RPMI7951 (cell line): ENCODE data around the gene IGSF21. TPM values are rescaled to one million over a fixed set of nuclear protein-coding genes. Genes with fewer than 3 reads are reported as not detected.

ENCODE experiments used
- DNase-seq: peaks from one replicate; pipeline ENCODE4 v3.0.0-alpha.2; 2012; ENCODE audit warnings: low read depth
- total RNA-seq: library from RNA; depleted of rRNA; stranded (reverse); fragments of >200 nt; shearing (Covaris generic); gene quantifications from 2 replicates; pipeline ENCODE4 v1.2.3, GENCODE V29; 2014

IGSF21 gene
- total RNA-seq, 1 experiment from 2014 or later, result not detected

DNA sequence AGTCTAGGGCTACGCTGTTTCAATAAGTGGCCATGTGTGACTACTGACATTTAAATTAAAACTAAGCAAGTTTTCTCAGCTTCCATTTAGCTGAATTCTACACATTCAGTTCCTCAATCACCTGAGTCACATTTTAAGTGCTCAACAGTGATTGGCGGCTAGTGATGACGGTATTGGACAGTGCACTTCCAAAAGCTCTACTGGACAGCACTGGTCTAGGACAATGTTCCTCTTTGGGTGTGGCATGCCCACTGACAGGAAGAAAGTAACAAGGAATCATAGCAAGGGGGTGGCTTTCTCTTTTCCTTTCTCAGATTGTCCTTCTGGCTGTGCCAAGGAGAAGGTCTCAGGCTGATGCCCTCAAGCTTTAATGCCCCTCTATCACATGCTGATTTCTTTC is 11.7 kb downstream of the IGSF21 start:
- DNase-seq, result no peak

- no peak for DNase-seq
Observed at GRCh38 chr1:18119771-18120377, 12.3 kb downstream of the IGSF21 start.

- no peak for DNase-seq
Observed at GRCh38 chr1:18120638-18121037, 13.0 kb downstream of the IGSF21 start.

DNA sequence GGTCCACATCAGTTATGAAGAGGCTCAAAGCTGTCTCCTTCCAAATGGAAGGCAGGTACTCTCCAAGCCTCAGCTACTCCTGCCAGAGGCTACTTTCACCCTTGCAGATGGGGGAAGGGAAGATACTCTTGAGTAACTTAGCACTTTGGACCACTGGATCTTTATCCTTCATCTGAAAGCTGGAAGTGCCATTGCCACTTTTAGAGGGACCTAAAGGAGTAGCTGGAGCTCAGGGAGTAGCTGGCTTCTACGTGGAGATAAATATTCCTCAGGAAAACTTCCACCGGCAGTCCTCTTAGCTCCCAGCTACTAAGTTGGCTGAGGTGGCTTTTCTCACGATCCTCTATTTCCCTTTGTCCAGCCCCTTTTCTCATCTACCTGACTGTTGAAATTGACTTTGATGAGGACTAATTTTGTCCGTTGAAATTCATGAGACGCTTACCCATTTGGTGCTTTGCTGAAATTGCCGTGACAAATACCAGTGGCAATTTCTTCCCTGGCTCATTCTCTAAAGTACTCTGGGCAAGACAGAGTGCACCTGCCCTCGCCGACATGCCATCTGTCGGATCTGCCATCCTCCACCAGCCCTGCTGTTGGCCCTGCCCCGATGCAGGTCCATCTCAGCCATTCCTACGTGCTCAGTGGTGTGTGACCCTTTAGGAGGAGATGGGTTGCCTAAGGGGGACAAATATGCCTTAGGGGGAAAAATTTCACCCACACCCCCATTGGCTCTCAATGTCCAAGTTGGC is 13.6 kb downstream of the IGSF21 start:
- DNase-seq, result no peak

DNA sequence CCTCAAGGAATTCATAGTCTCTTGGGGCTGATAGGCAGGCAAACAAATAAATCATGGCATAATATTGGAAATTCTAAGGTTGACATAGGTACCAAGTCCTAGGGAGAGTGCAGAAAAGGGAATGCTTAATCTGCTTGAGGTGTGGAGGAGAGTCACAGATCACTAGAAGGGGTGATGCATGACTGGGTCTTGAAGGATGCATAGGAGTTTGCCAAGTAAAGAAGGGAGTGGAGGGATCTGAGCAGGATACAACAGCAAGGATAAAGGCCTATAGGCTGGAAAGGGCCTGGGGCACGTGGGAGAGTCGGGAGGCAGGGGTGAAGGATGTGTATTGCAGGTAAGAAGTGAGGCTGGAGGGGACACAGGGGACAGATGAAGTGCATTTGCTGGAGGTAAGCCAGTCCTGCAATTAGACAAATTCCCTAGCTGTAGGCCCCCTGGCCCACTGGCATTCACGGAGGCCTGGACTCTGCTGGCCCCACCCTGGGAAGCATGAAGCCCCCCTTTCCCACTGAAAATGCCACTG is 15.9 kb downstream of the IGSF21 start:
- no peak for DNase-seq

DNA sequence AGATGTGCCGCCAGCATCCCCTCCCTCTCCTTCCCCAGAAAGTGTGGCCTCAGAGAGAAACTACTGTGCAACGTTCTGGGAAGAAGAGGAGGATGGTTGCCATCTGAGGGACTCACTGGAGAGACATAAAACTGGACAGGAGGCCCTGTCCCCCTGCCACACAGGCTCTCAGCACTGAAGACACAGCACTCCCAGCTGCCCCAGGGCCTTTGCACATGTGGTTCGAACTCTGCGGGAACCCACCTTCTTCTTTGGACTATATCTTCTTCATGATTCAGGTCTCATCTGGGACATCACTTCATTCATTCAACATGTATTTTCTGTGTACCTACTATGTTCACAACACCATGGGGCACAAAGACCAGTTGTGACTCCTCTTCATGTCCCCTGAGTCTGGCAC is 17.4 kb downstream of the IGSF21 start:
- no peak for DNase-seq

GRCh38 chr1:18126616-18127015 is 19.0 kb downstream of the IGSF21 start:
- DNase-seq, result no peak

DNA sequence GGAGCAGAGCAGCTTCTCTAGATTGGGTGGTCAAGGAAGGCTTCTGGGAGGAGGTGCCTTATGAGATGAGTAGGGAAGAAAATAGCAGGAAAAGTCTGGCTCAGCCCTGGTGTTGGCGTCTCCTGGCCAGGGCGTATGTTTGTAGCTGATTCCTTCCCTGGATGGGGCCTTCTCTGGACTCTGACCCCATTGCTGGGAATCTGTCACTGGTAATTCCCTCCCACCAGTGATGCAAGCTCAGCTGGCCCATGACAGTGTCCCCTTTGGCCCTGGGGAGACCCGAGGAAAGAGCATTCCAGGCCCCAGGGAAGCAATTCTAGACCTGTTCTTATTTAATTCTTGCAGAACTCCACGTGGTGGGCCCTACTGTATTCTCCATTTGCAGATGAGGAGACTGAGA is 20.7 kb downstream of the IGSF21 start:
- no peak for DNase-seq

DNA sequence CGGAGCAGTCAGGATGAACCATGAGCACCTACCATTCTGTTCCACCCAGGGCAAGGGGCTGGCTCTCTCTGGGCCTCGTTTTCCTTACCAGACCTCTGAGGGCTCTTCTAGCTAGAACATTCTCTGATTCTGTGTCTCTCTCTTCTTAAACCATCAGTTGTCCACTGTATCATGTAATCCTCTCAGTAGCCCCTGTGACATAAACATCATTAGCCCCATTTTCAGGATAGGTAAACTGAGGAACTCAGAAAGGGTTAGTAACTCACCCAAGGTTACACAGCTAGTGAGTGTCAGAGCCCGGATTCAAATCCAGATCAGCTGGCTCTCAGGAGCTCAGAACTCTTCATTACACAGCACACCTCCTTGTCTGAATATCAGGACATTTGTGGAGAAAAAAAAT is 22.8 kb downstream of the IGSF21 start:
- no peak for DNase-seq

GRCh38 chr1:18132022-18132710 is 24.6 kb downstream of the IGSF21 start:
- DNase-seq, result no peak

GRCh38 chr1:18132711-18133541 is 25.3 kb downstream of the IGSF21 start:
- DNase-seq, result no peak

- DNase-seq, result no peak
Observed at GRCh38 chr1:18134324-18135046, 26.9 kb downstream of the IGSF21 start.

DNA sequence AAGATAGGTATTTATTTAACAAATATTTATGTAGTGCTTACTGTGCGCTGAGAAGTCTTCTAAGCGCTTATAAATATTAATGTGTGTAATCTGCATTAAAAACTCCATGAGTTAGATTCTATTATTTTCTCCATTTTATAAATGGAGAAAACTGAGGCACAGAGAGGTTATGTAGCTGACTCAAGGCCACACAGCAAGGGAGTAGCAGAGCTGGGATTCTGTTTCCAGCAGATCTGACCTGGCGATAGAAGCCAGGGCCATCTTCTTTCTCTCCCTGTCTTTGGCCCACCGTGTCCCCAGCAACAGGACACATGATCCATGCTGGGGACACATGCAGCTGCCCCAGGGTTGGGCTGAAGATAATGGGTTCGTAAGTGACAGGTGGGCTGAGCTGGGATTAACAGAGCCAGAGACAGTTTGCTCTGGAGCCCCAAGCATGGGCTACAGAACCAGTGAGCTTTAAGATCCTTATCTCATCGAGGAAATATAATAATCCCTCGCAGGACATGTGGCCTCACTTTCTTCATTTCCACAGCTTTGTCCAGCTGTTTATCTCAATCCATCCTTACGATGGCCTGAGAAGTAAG is 30.3 kb downstream of the IGSF21 start:
- DNase-seq, result no peak

GRCh38 chr1:18139198-18139981 is 31.8 kb downstream of the IGSF21 start:
- DNase-seq, result no peak

DNA sequence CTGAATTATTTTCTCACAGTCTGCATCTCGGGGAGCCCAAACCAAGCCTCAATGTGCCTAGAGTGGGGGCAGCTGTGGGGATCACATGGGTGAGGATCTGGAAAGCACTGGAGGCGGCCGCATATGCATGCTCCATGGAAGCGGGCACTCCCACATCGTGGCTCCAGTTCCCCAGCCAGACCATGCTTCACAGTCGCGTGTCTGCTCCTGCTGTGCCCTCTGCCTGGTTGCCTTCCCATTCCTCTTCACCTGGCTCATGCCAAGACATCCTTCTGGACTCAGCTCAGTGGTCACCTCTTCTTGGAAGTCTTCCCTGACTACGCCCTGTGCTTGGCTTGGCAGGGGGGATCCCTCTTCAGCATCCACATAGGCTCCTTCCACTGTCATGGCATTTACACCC is 32.8 kb downstream of the IGSF21 start:
- no peak for DNase-seq

DNA sequence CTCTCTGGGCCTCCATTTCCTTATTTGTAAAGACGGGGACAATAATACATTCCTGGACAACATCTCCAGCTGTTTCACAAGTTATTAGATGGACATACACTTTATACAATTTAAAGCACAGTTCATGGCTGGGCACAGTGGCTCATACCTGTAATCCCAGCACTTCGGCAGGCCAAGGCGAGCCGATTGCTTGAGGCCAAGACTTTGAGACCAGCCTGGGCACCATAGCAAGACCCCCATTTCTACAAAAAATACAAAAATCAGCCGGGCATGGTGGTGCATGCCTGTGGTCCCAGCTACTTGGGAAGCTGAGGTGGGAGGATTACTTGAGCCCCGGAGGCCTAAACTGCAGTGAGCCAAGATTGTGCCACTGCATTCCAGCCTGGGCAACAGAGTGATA is 34.1 kb downstream of the IGSF21 start:
- DNase-seq, result no peak

DNA sequence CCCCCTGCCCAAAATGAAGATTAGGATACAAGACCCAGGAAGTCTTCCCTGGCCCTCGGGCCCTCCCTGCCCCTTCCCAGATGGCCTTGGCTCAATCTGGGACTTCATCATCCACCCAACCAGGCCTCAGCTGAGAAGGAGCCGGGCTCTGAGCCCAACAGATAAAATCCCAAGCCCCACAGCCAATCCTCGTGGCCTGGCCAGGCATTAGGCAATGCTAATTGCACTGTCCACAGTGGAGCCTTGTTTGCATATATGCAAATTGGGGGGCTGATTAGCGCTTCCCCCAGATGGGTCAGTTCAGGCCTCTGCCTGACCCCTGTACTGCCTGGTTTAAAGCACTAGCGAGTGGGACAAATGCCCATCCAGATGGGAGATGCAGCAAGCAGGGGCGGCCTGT is 34.9 kb downstream of the IGSF21 start:
- DNase-seq, result no peak

DNA sequence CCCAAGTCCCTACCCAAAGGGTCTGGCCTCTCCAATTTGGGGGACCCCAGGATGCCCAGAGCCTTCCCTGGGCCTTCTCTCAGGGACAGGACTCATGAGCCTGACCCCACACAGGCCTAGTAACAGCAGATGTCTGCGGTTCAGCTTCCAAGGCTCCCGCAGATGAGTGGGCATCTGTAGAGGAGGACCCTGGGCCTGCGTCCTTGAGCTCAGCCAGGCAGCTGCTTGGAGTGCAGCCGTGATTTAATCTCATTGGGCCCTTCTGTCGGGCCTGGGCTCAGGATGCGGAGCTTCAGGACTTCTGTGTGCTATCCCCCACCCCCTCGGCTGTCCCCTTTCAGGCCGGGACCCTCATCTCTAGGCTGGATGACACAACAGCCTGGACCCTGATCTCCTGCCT is 35.4 kb downstream of the IGSF21 start:
- no peak for DNase-seq

- no peak for DNase-seq
Observed at GRCh38 chr1:18144062-18144461, 36.5 kb downstream of the IGSF21 start.
